Measurements from ENCODE around the gene ENTREP1.
"Not testable (repeated sequence)": the region's sequence is repeated elsewhere in the genome, so short reads cannot be mapped to it uniquely, and the experiment has no call there.

ENTREP1 gene

GRCh38 chr9:69377291-69377690 lies 52.3 kb downstream of the ENTREP1 start:
- no peak for DNase-seq

- DNase-seq = no peak
Measured at GRCh38 chr9:69377981-69378380, 53.0 kb downstream of the ENTREP1 start.

- DNase-seq = no peak
Measured at GRCh38 chr9:69379270-69379982, 54.4 kb downstream of the ENTREP1 start.

GRCh38 chr9:69380301-69380700 lies 55.3 kb downstream of the ENTREP1 start:
- DNase-seq = no peak

- DNase-seq = no peak
Measured at GRCh38 chr9:69380811-69381210, 55.8 kb downstream of the ENTREP1 start.

- DNase-seq = no peak
Measured at GRCh38 chr9:69382135-69382534, 57.1 kb downstream of the ENTREP1 start.

GRCh38 chr9:69385581-69386033 lies 60.6 kb downstream of the ENTREP1 start:
- no peak for DNase-seq

GRCh38 chr9:69386651-69387050 lies 61.6 kb downstream of the ENTREP1 start:
- no peak for DNase-seq

- no peak for DNase-seq
Measured at GRCh38 chr9:69388596-69388995, 63.6 kb downstream of the ENTREP1 start.

GRCh38 chr9:69389437-69389995 lies 64.5 kb downstream of the ENTREP1 start:
- DNase-seq = no peak

- no peak for DNase-seq
Measured at GRCh38 chr9:69391487-69391886, 66.5 kb downstream of the ENTREP1 start.

GRCh38 chr9:69391946-69392345 lies 66.9 kb downstream of the ENTREP1 start:
- no peak for DNase-seq

GRCh38 chr9:69392826-69393225 lies 67.8 kb downstream of the ENTREP1 start:
- DNase-seq = no peak

- no peak for DNase-seq
Measured at GRCh38 chr9:69393425-69393824, 68.4 kb downstream of the ENTREP1 start.

GRCh38 chr9:69395718-69396117 lies 70.7 kb downstream of the ENTREP1 start:
- DNase-seq = no peak

- no peak for DNase-seq
Measured at GRCh38 chr9:69396759-69397158, 71.7 kb downstream of the ENTREP1 start.

GRCh38 chr9:69397384-69398214 lies 72.6 kb downstream of the ENTREP1 start:
- DNase-seq = no peak

- DNase-seq = no peak
Measured at GRCh38 chr9:69400470-69400869, 75.5 kb downstream of the ENTREP1 start.

- DNase-seq = not testable (repeated sequence)
Measured at GRCh38 chr9:69409936-69410335, 84.9 kb downstream of the ENTREP1 start.

- no peak for DNase-seq
Measured at GRCh38 chr9:69411246-69411645, 86.2 kb downstream of the ENTREP1 start.

GRCh38 chr9:69411931-69412740 lies 87.1 kb downstream of the ENTREP1 start:
- DNase-seq = no peak

- DNase-seq = peak in 1 of 2 experiments; percentile 7
Measured at GRCh38 chr9:69412741-69413150, 87.7 kb downstream of the ENTREP1 start.
